ENCODE results near the gene SLC9A3.

DNA sequence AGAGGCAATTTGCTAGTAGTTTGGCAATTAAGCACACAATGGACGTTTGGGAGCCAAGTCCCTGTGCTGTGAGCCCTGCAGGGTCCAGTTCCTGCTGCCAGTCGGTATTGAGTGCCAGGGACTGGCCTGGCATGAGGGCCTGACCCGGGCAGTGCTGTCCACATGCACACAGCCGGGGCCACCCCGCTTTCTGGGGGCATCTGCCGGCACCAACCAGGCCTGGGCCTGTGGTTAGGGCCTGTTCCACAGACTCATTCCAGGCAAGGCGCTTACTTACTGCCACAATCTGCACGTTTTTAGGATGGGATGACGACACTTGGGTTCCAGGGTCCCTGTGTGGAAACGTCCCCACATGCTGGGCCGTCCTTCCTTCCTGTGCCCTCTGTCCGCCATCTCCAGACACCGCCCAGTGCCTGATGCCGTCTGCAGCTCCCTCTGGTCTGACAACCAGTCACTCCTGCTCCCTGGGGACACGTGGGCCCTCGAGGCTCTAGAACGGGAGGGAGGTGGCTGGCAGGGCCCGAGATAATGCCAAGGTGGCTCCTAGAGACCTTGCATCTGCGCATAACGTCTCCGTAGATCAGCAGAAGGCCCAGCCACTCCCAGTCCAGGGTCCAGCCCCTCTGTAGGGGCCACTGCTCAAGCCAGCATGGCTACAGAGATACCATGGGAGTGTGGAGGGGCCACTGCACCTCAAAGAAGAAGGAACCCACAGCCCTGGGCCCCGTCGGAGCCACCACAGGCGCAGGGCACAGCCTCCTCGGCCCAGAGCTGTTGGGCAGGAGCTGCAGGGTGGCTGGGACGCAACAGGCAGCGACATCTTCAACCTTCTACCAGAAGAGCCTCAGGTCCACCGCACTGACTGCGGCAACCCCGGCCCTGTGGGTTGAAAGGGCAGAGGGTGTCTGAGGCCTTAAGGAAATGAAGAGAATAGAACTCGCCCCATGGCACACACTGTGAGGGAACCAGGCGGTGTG is 24.7 kb downstream of the SLC9A3 start:
- no peak for TF ChIP-seq CTCF (IDR thresholded peaks at IDR 0.05)
- TF ChIP-seq POLR2A (IDR thresholded peaks at IDR 0.05) = no peak

Data from uterus (tissue), 2 donors.